ENCODE measurements around the gene COX10. TPM values are rescaled to one million over a fixed set of nuclear protein-coding genes. Genes with fewer than 3 reads are reported as not detected.
"Not testable (repeated sequence)": the region's sequence is repeated elsewhere in the genome, so short reads cannot be mapped to it uniquely, and the experiment has no call there.

The COX10 gene
- 19.4 and 20.8 TPM in 2 replicates for total RNA-seq

- H3K4me1 Mint-ChIP-seq: peaks cover 33% of the 10 kb centered on the region
- H3K27me3 Mint-ChIP-seq: no peaks in the 10 kb centered on the region
- peaks cover 3% of the 10 kb centered on the region for H3K9me3 Mint-ChIP-seq
- POLR2A ChIA-PET: interaction anchor here (0.6 to 1.5 kb wide), 4 partner anchors 13 to 463 kb away, joined by 4 to 6 read pairs (median 5); partner anchors contain the start of gene HS3ST3B1
- peaks cover 27% of the 10 kb centered on the region for H3K36me3 Mint-ChIP-seq (ENCODE audit: low read depth)
- intact Hi-C loops (cut with micrococcal nuclease): loop anchor here (1.0 to 5.0 kb wide), 4 partner anchors 138 to 358 kb away; partner anchors contain the start of gene HS3ST3B1
- ATAC-seq (ENCODE audit: low read depth) (peak; percentile 98), DNase-seq (peak; percentile 87)
- CTCF ChIA-PET: no interaction called here
- TF ChIP-seq CTCF (IDR thresholded peaks at IDR 0.05): no peak
- peak within 1 kb of the TSS; percentile 90 for H3K27ac Mint-ChIP-seq
- H3K4me3 Mint-ChIP-seq: peak within 1 kb of the TSS; percentile 97
These were observed at the start of gene COX10 for GRCh38 chr17:14069251-14070021. Gene COX10, plus strand, starts transcription at chr17:14069504. Its CDS starts 102 bp downstream, at chr17:14069606.

- POLR2A ChIA-PET; H3K27me3 Mint-ChIP-seq; H3K27ac Mint-ChIP-seq; H3K4me1 Mint-ChIP-seq; H3K4me3 Mint-ChIP-seq; ATAC-seq (ENCODE audit: low read depth); H3K36me3 Mint-ChIP-seq (ENCODE audit: low read depth); intact Hi-C loops (cut with micrococcal nuclease); DNase-seq; H3K9me3 Mint-ChIP-seq; CTCF ChIA-PET: not testable (repeated sequence)
These were observed 47.5 kb upstream of the COX10 start for GRCh38 chr17:14021651-14022294.

GRCh38 chr17:14029755-14030154 lies 39.5 kb upstream of the COX10 start:
- POLR2A ChIA-PET; H3K9me3 Mint-ChIP-seq; H3K4me1 Mint-ChIP-seq; ATAC-seq (ENCODE audit: low read depth); H3K27me3 Mint-ChIP-seq; CTCF ChIA-PET; H3K27ac Mint-ChIP-seq; intact Hi-C loops (cut with micrococcal nuclease); H3K4me3 Mint-ChIP-seq; DNase-seq: not testable (repeated sequence)
- H3K36me3 Mint-ChIP-seq (ENCODE audit: low read depth): peaks cover 38% of the 10 kb centered on the region

- no peak for DNase-seq
- no peak for TF ChIP-seq CTCF (IDR thresholded peaks at IDR 0.05)
- H3K27me3 Mint-ChIP-seq: no peaks in the 10 kb centered on the region
- H3K9me3 Mint-ChIP-seq: no peaks in the 10 kb centered on the region
- H3K4me3 Mint-ChIP-seq: no peak overlapping the region
- intact Hi-C loops (cut with micrococcal nuclease): no loop called here
- ChIA-PET POLR2A (no interaction called here), CTCF (no interaction called here)
- no peaks in the 10 kb centered on the region for H3K4me1 Mint-ChIP-seq
- ATAC-seq (ENCODE audit: low read depth): no peak
- no peak overlapping the region for H3K27ac Mint-ChIP-seq
- peaks cover 36% of the 10 kb centered on the region for H3K36me3 Mint-ChIP-seq (ENCODE audit: low read depth)
These were observed 37.1 kb upstream of the COX10 start for GRCh38 chr17:14032234-14032633.

GRCh38 chr17:14033166-14033565 lies 36.1 kb upstream of the COX10 start:
- H3K4me1 Mint-ChIP-seq: no peaks in the 10 kb centered on the region
- TF ChIP-seq CTCF (IDR thresholded peaks at IDR 0.05): no peak
- ATAC-seq (ENCODE audit: low read depth) (no peak), DNase-seq (no peak)
- H3K4me3 Mint-ChIP-seq: no peak overlapping the region
- H3K9me3 Mint-ChIP-seq: no peaks in the 10 kb centered on the region
- ChIA-PET CTCF (no interaction called here), POLR2A (no interaction called here)
- no peaks in the 10 kb centered on the region for H3K27me3 Mint-ChIP-seq
- H3K27ac Mint-ChIP-seq: no peak overlapping the region
- intact Hi-C loops (cut with micrococcal nuclease): no loop called here
- H3K36me3 Mint-ChIP-seq (ENCODE audit: low read depth): peaks cover 36% of the 10 kb centered on the region

GRCh38 chr17:14037453-14037852 lies 31.9 kb upstream of the COX10 start:
- no peaks in the 10 kb centered on the region for H3K4me1 Mint-ChIP-seq
- intact Hi-C loops (cut with micrococcal nuclease): no loop called here
- CTCF ChIA-PET: no interaction called here
- POLR2A ChIA-PET: interaction anchor here (0.6 kb wide), 1 partner anchor 1066 kb away, joined by 9 read pairs; no protein-coding TSS in a partner anchor
- H3K4me3 Mint-ChIP-seq: no peak overlapping the region
- no peaks in the 10 kb centered on the region for H3K27me3 Mint-ChIP-seq
- no peaks in the 10 kb centered on the region for H3K9me3 Mint-ChIP-seq
- no peak for TF ChIP-seq CTCF (IDR thresholded peaks at IDR 0.05)
- DNase-seq: no peak
- H3K36me3 Mint-ChIP-seq (ENCODE audit: low read depth): peaks cover 21% of the 10 kb centered on the region
- no peak for ATAC-seq (ENCODE audit: low read depth)
- no peak overlapping the region for H3K27ac Mint-ChIP-seq

All from activated B cell treated with CpG ODN at 0.5 μM for 24 hours (primary cell).